HepG2 (cell line): ENCODE measurements around the gene PLCL2. TPM values are rescaled to one million over a fixed set of nuclear protein-coding genes. Genes with fewer than 3 reads are reported as not detected.

Source experiments
- NR2F1 ChIP-seq, 2 experiments: fragments of 450-650 bp in 1 of 2; formaldehyde crosslinking in 1 of 2; IDR thresholded peaks; 2 replicates each; pipeline versions ENCODE4 v1.5.0 to v1.6.1; 2016 to 2020; ENCODE audit warnings: mild to moderate bottlenecking in 1 of 2, missing compliant biosample characterization in 1 of 2, missing genetic modification reagents in 1 of 2, moderate library complexity in 1 of 2
- PITX1 ChIP-seq: sonication (generic); formaldehyde crosslinking; IDR thresholded peaks from 2 replicates; pipeline ENCODE4 v1.5.1; 2020; ENCODE audit warnings: mild to moderate bottlenecking, missing genetic modification reagents
- PRMT3 ChIP-seq: sonication (generic); formaldehyde crosslinking; IDR thresholded peaks from 2 replicates; pipeline ENCODE4 v1.8.1; 2022; ENCODE audit warnings: low read depth, mild to moderate bottlenecking, moderate library complexity, missing genetic modification reagents, borderline replicate concordance
- SP140L ChIP-seq: sonication (generic); formaldehyde crosslinking; IDR thresholded peaks from 2 replicates; pipeline ENCODE4 v1.4.0; 2020; ENCODE audit warnings: missing genetic modification reagents, borderline replicate concordance
- TRIM24 ChIP-seq: sonication (generic); formaldehyde crosslinking; IDR thresholded peaks from 2 replicates; pipeline ENCODE4 v1.8.0; 2022; ENCODE audit warnings: mild to moderate bottlenecking, missing genetic modification reagents
- ZSCAN12 ChIP-seq: sonication (generic); formaldehyde crosslinking; IDR thresholded peaks from 2 replicates; pipeline ENCODE4 v1.9.0; 2021; ENCODE audit warnings: mild to moderate bottlenecking, missing genetic modification reagents
- ZSCAN31 ChIP-seq: sonication (generic); formaldehyde crosslinking; IDR thresholded peaks from 2 replicates; pipeline ENCODE4 v1.5.0; 2020; ENCODE audit warnings: low read depth, mild to moderate bottlenecking, missing genetic modification reagents
- polyA plus RNA-seq, 8 experiments: library from polyadenylated mRNA; depleted of rRNA in 3 of 8; stranded (reverse) in 7 of 8; unstranded in 1 of 8; fragments of >200 nt; fragmentation: Illumina TruSeq in 4 of 8; extraction: Trizol in 4 of 8; gene quantifications; 2 replicates each; pipeline versions ENCODE4 v1.2.1 to v1.2.3, GENCODE V29; 2011 to 2016; ENCODE audit warnings: low read depth in 4 of 8, missing spikeins in 1 of 8, mixed read lengths in 1 of 8; ENCODE audit not compliant: insufficient read depth in 1 of 8
- total RNA-seq, 5 experiments: library from RNA; depleted of rRNA; stranded (reverse); fragments of >200 nt; fragmentation: Illumina TruSeq; extraction: Trizol; gene quantifications; 2 replicates each; pipeline ENCODE4 v1.2.3, GENCODE V29; 2016; ENCODE audit warnings: low read depth in 1 of 5
- TF ChIP-seq, protein P1 (sequence below): sonication (generic); formaldehyde crosslinking; IDR thresholded peaks from 2 replicates; pipeline ENCODE4 v1.5.0; 2020; ENCODE audit warnings: mild to moderate bottlenecking, missing genetic modification reagents, borderline replicate concordance

The PLCL2 gene
- total and polyA plus RNA-seq, 2 of the 13 experiments (the other 11 are each of a cell fraction or from before 2014, with no cell fraction given): not detected

DNA sequence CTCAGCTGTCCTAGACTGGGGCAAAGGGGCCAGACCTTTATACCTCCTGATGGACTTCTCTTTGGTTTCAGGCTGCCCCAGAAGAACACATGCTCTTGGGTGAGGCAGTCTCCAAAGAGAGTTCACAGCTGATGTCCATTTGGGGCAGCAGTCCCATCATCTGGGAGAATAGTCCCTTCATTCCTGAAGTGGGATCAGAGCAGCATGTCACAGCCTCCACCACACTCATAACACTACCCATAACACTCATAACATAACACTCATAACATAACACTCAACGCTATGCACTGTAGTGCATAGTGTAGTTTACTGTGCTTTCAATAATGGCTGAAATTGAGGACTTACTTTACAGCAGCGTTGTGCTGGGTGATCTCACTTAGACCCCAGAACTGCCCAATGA is 36.7 kb upstream of the PLCL2 start (continued):
- TF ChIP-seq, protein P1, sequence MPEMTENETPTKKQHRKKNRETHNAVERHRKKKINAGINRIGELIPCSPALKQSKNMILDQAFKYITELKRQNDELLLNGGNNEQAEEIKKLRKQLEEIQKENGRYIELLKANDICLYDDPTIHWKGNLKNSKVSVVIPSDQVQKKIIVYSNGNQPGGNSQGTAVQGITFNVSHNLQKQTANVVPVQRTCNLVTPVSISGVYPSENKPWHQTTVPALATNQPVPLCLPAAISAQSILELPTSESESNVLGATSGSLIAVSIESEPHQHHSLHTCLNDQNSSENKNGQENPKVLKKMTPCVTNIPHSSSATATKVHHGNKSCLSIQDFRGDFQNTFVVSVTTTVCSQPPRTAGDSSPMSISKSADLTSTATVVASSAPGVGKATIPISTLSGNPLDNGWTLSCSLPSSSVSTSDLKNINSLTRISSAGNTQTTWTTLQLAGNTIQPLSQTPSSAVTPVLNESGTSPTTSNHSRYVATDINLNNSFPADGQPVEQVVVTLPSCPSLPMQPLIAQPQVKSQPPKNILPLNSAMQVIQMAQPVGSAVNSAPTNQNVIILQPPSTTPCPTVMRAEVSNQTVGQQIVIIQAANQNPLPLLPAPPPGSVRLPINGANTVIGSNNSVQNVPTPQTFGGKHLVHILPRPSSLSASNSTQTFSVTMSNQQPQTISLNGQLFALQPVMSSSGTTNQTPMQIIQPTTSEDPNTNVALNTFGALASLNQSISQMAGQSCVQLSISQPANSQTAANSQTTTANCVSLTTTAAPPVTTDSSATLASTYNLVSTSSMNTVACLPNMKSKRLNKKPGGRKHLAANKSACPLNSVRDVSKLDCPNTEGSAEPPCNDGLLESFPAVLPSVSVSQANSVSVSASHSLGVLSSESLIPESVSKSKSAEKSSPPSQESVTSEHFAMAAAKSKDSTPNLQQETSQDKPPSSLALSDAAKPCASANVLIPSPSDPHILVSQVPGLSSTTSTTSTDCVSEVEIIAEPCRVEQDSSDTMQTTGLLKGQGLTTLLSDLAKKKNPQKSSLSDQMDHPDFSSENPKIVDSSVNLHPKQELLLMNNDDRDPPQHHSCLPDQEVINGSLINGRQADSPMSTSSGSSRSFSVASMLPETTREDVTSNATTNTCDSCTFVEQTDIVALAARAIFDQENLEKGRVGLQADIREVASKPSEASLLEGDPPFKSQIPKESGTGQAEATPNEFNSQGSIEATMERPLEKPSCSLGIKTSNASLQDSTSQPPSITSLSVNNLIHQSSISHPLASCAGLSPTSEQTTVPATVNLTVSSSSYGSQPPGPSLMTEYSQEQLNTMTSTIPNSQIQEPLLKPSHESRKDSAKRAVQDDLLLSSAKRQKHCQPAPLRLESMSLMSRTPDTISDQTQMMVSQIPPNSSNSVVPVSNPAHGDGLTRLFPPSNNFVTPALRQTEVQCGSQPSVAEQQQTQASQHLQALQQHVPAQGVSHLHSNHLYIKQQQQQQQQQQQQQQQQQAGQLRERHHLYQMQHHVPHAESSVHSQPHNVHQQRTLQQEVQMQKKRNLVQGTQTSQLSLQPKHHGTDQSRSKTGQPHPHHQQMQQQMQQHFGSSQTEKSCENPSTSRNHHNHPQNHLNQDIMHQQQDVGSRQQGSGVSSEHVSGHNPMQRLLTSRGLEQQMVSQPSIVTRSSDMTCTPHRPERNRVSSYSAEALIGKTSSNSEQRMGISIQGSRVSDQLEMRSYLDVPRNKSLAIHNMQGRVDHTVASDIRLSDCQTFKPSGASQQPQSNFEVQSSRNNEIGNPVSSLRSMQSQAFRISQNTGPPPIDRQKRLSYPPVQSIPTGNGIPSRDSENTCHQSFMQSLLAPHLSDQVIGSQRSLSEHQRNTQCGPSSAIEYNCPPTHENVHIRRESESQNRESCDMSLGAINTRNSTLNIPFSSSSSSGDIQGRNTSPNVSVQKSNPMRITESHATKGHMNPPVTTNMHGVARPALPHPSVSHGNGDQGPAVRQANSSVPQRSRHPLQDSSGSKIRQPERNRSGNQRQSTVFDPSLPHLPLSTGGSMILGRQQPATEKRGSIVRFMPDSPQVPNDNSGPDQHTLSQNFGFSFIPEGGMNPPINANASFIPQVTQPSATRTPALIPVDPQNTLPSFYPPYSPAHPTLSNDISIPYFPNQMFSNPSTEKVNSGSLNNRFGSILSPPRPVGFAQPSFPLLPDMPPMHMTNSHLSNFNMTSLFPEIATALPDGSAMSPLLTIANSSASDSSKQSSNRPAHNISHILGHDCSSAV (CRISPR knock-in tag): no peak
- TF ChIP-seq SP140L (CRISPR knock-in tag) (no peak), ZSCAN31 (CRISPR knock-in tag) (no peak), ZSCAN12 (no peak), TRIM24 (CRISPR knock-in tag) (no peak), NR2F1 (CRISPR knock-in tag; IDR thresholded peaks at IDR 0.05) (no peak), PITX1 (CRISPR knock-in tag) (no peak), PRMT3 (CRISPR knock-in tag) (no peak)
